HepG2 (cell line): ENCODE data around the gene CMTM1. TPM values are rescaled to one million over a fixed set of nuclear protein-coding genes. Genes with fewer than 3 reads are reported as not detected.

Experiments used
- ATAC-seq: fragments of 200-7000 bp; cut with Tn5 transposase; 3 replicates; pipeline ENCODE4 v1.9.1; 2020; ENCODE audit warnings: mild to moderate bottlenecking, moderate library complexity
- BruUV-seq: library from RNA; stranded (reverse); fragments of 400-500 nt; replicated peaks from 2 replicates; lab custom pipeline; 2021; lab: Mats Ljungman, UMichigan
- CTCF ChIA-PET: fragments of 300-600 bp; formaldehyde crosslinking; extraction: SDS; loops from one replicate; lab custom pipeline; 2021; ENCODE audit warnings: low total read pairs, inconsistent platforms, low intra/inter-chr PET ratio; lab: Yijun Ruan, JAX
- POLR2A ChIA-PET: fragments of 350-600 bp; sonication (Branson Sonifier 250); formaldehyde crosslinking; loops from one replicate; lab custom pipeline; 2020; ENCODE audit warnings: antibody characterized with exemption, inconsistent platforms; lab: Yijun Ruan, JAX
- DNase-seq: peaks from one replicate; pipeline ENCODE4 v3.0.0-alpha.2; 2015; ENCODE audit warnings: low spot score
- FAIRE-seq: peaks from 3 replicates; lab custom pipeline; 2011; peaks lifted over from hg19 to GRCh38; lab: Jason Lieb, UNC
- H2AFZ ChIP-seq: one replicate; pipeline ENCODE4 v1.6.1; 2011; ENCODE audit warnings: low read length, inconsistent platforms
- H3K27ac ChIP-seq: fragments of 300-600 bp; 3 replicates; pipeline ENCODE4 v1.8.0; 2011; ENCODE audit warnings: mixed run types, mild to moderate bottlenecking, mixed read lengths, low read length, inconsistent platforms; ENCODE audit not compliant: insufficient read depth; ENCODE audit errors: extremely low read length
- H3K27me3 ChIP-seq, 2 experiments: fragments of 200-600 bp in 1 of 2; 2 replicates in 1 of 2; 3 replicates in 1 of 2; pipeline versions ENCODE4 v1.6.0 to v1.8.0; 2011; ENCODE audit warnings: low read length in 2 of 2, mild to moderate bottlenecking in 2 of 2, moderate library complexity in 2 of 2, inconsistent platforms in 1 of 2; ENCODE audit not compliant: insufficient read depth in 2 of 2, control insufficient read depth in 1 of 2
- H3K36me3 ChIP-seq, 2 experiments: fragments of 200-600 bp in 1 of 2; replicated peaks in 1 of 2; 2 replicates in 1 of 2; 3 replicates in 1 of 2; pipeline versions ENCODE4 v1.5.1 to v1.8.0; 2011; ENCODE audit warnings: low read length in 2 of 2, inconsistent platforms in 1 of 2; ENCODE audit not compliant: insufficient read depth in 2 of 2, control insufficient read depth in 1 of 2
- H3K4me1 ChIP-seq: 2 replicates; pipeline ENCODE4 v1.5.1; 2012; ENCODE audit warnings: low read length, inconsistent platforms; ENCODE audit not compliant: insufficient read depth
- H3K4me2 ChIP-seq: 2 replicates; pipeline ENCODE4 v1.6.0; 2011; ENCODE audit warnings: low read depth, low read length, inconsistent platforms
- H3K4me3 ChIP-seq, 3 experiments: fragments of 200-600 bp in 1 of 3; sonication (generic), shearing (Covaris generic) in 1 of 3; replicated peaks in 1 of 3; 2 replicates each; pipeline ENCODE4 v1.5.1; 2011 to 2016; ENCODE audit warnings: low read length in 3 of 3, inconsistent platforms in 2 of 3, low read depth in 2 of 3, mild to moderate bottlenecking in 2 of 3, control low read depth in 1 of 3, mixed read lengths in 1 of 3; ENCODE audit not compliant: insufficient read depth in 1 of 3
- H3K79me2 ChIP-seq: one replicate; pipeline ENCODE4 v1.6.1; 2011; ENCODE audit warnings: low read length, inconsistent platforms; ENCODE audit not compliant: insufficient read depth
- H3K9ac ChIP-seq: 2 replicates; pipeline ENCODE4 v1.6.0; 2011; ENCODE audit warnings: mild to moderate bottlenecking, low read depth, low read length, inconsistent platforms; ENCODE audit not compliant: insufficient read depth
- H3K9me3 ChIP-seq: 2 replicates; pipeline ENCODE4 v1.5.1; 2012; ENCODE audit warnings: mild to moderate bottlenecking, low read length
- H4K20me1 ChIP-seq: 2 replicates; pipeline ENCODE4 v1.6.0; 2011; ENCODE audit warnings: inconsistent platforms, mild to moderate bottlenecking, low read length, moderate library complexity; ENCODE audit not compliant: insufficient read depth
- CBX1 ChIP-seq: IDR thresholded peaks from one replicate; pipeline ENCODE4 v1.6.1; 2016; ENCODE audit warnings: antibody characterized with exemption, low read depth
- EED ChIP-seq: sonication (generic); formaldehyde crosslinking; IDR thresholded peaks from 2 replicates; pipeline ENCODE4 v1.5.0; 2020; ENCODE audit warnings: mild to moderate bottlenecking, missing genetic modification reagents
- MAFF ChIP-seq: IDR thresholded peaks from 2 replicates; pipeline ENCODE4 v1.6.1; 2011; ENCODE audit warnings: low read depth, low read length, improper control_type of control experiment
- MAFK ChIP-seq, 2 experiments: IDR thresholded peaks in 1 of 2; conservative IDR thresholded peaks in 1 of 2; 2 replicates each; pipeline ENCODE4 v1.6.1; 2011; ENCODE audit warnings: improper control_type of control experiment in 2 of 2, low read length in 2 of 2
- WGBS: methylation state at CpG from one replicate; pipeline ENCODE4 v1.1.6; 2017; ENCODE audit warnings: low lambda C conversion rate; 5-methylcytosine and 5-hydroxymethylcytosine counted together
- in situ Hi-C: cut with HindIII; loops from 2 replicates; pipeline ENCODE4 v1.10.0; 2017; ENCODE audit warnings: low pct_unique_long_range_greater_than_20kb; ENCODE audit not compliant: extremely low pct_ligation_motif_present
- intact Hi-C: fragments of 100-400 bp; cut with micrococcal nuclease; formaldehyde crosslinking; loops from one replicate; pipeline ENCODE4 v1.10.0; 2022; ENCODE audit not compliant: unreplicated experiment
- polyA plus RNA-seq, 8 experiments: library from polyadenylated mRNA; depleted of rRNA in 3 of 8; stranded (reverse) in 7 of 8; unstranded in 1 of 8; fragments of >200 nt; fragmentation: Illumina TruSeq in 4 of 8; extraction: Trizol in 4 of 8; gene quantifications; 2 replicates each; pipeline versions ENCODE4 v1.2.1 to v1.2.3, GENCODE V29; 2011 to 2016; ENCODE audit warnings: low read depth in 4 of 8, missing spikeins in 1 of 8, mixed read lengths in 1 of 8; ENCODE audit not compliant: insufficient read depth in 1 of 8
- total RNA-seq, 5 experiments: library from RNA; depleted of rRNA; stranded (reverse); fragments of >200 nt; fragmentation: Illumina TruSeq; extraction: Trizol; gene quantifications; 2 replicates each; pipeline ENCODE4 v1.2.3, GENCODE V29; 2016; ENCODE audit warnings: low read depth in 1 of 5

CMTM1 gene
- total and polyA plus RNA-seq, 2 of the 13 experiments (the other 11 are each of a cell fraction or from before 2014, with no cell fraction given), result 1.7 to 2.9 TPM

- no peak overlapping the region for H3K4me3 ChIP-seq
- POLR2A ChIA-PET, result no interaction called here
- no peak for ATAC-seq
- intact Hi-C loops, result no loop called here
- TF ChIP-seq CBX1 (no peak), MAFF (peak; percentile 21; the same call in 1 of the 2 replicates), MAFK (conservative IDR thresholded peaks at IDR 0.05 in 1 of 2, IDR thresholded peaks at IDR 0.05 in 1 of 2; ENCODE audit: low read length in 2 of 2) (peak in 1 of 2 experiments; percentile 24; a peak in 1 of 4 replicates)
- TF ChIP-seq, all 625 proteins: peak for 2
- Histone ChIP-seq H2AFZ (no peak overlapping the region), H3K4me1 (no peaks in the 10 kb centered on the region), H3K79me2 (no peaks in the 10 kb centered on the region), H3K9me3 (no peaks in the 10 kb centered on the region), H3K9ac (no peak overlapping the region), H3K4me2 (no peak overlapping the region), H3K36me3 (peaks cover 5 to 14% of the 10 kb centered on the region in 2 experiments; a peak in 4 of 5 replicates), H3K27ac (no peak overlapping the region), H3K27me3 (no peaks in the 10 kb centered on the region), H4K20me1 (0 out of 2 replicates have a peak, but pooled peaks cover 1% of the 10 kb centered on the region)
- FAIRE-seq (no peak), DNase-seq (no peak)
- 100% methylated on average over 2 of the region's 2 CpGs for WGBS
- no TSS peak for BruUV-seq
- in situ Hi-C loops, result no loop called here
- CTCF ChIA-PET, result no interaction called here
Measured at GRCh38 chr16:66568355-66568754, 2.1 kb downstream of the CMTM1 start.

GRCh38 chr16:66569131-66569530 lies 2.9 kb downstream of the CMTM1 start:
- H3K9ac ChIP-seq, result no peak overlapping the region
- CTCF ChIA-PET, result no interaction called here
- 98% methylated on average over 1 of the region's 1 CpG for WGBS
- no peaks in the 10 kb centered on the region for H3K79me2 ChIP-seq
- FAIRE-seq (no peak), DNase-seq (no peak), ATAC-seq (no peak)
- H2AFZ ChIP-seq, result no peak overlapping the region
- in situ Hi-C loops (no loop called here), intact Hi-C loops (no loop called here)
- H3K9me3 ChIP-seq, result no peaks in the 10 kb centered on the region
- H3K4me1 ChIP-seq, result no peaks in the 10 kb centered on the region
- no peak overlapping the region for H3K27ac ChIP-seq
- H4K20me1 ChIP-seq, result no peaks in the 10 kb centered on the region
- peaks cover 5 to 7% of the 10 kb centered on the region in 2 experiments; a peak in 4 of 5 replicates for H3K36me3 ChIP-seq
- no peak overlapping the region for H3K4me2 ChIP-seq
- no TSS peak for BruUV-seq
- no peak overlapping the region for H3K4me3 ChIP-seq
- POLR2A ChIA-PET, result interaction anchor here (1.9 kb wide), 1 partner anchor 17 kb away, joined by 6 read pairs; the partner anchor contains the start of gene CKLF
- no peaks in the 10 kb centered on the region for H3K27me3 ChIP-seq
- no peak for TF ChIP-seq EED (CRISPR knock-in tag)
